PFSK-1 (cell line): Measurements from ENCODE around the gene SLC22A12.

Source experiments
- POLR2AphosphoS5 ChIP-seq: IDR thresholded peaks from 2 replicates; pipeline ENCODE4 v1.6.1; 2012; ENCODE audit warnings: low read depth, mild to moderate bottlenecking, control low read depth, low read length, moderate library complexity
- TF ChIP-seq, protein P1 (sequence below), 2 experiments: IDR thresholded peaks; 2 replicates each; pipeline versions ENCODE4 v1.6.1 to v1.8.0; 2011 to 2012; ENCODE audit warnings: low read depth in 2 of 2, low read length in 2 of 2, control low read depth in 1 of 2, inconsistent platforms in 1 of 2, mild to moderate bottlenecking in 1 of 2, moderate library complexity in 1 of 2; ENCODE audit not compliant: insufficient read depth in 1 of 2

DNA sequence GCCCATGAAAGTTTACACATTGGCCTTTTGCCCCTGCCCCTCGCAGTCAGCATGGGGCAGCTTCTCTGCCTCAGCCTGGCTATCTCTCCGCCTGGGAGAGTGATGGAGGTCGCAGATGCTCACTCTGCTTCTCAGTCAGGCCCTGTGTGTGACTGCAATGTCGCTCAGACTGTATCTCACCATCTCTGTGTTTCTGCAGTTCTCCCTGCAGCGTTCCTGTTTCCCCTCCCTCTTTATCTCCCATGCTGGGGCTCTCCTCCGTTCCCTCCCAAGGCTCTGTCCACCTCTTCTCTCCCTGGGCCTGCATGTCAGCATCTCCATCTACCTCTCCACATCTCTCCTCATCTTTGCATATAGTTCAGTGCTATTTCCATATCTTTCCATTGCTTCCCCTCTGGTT is 38.1 kb downstream of the SLC22A12 start:
- TF ChIP-seq POLR2AphosphoS5 = no peak
- TF ChIP-seq, protein P1, sequence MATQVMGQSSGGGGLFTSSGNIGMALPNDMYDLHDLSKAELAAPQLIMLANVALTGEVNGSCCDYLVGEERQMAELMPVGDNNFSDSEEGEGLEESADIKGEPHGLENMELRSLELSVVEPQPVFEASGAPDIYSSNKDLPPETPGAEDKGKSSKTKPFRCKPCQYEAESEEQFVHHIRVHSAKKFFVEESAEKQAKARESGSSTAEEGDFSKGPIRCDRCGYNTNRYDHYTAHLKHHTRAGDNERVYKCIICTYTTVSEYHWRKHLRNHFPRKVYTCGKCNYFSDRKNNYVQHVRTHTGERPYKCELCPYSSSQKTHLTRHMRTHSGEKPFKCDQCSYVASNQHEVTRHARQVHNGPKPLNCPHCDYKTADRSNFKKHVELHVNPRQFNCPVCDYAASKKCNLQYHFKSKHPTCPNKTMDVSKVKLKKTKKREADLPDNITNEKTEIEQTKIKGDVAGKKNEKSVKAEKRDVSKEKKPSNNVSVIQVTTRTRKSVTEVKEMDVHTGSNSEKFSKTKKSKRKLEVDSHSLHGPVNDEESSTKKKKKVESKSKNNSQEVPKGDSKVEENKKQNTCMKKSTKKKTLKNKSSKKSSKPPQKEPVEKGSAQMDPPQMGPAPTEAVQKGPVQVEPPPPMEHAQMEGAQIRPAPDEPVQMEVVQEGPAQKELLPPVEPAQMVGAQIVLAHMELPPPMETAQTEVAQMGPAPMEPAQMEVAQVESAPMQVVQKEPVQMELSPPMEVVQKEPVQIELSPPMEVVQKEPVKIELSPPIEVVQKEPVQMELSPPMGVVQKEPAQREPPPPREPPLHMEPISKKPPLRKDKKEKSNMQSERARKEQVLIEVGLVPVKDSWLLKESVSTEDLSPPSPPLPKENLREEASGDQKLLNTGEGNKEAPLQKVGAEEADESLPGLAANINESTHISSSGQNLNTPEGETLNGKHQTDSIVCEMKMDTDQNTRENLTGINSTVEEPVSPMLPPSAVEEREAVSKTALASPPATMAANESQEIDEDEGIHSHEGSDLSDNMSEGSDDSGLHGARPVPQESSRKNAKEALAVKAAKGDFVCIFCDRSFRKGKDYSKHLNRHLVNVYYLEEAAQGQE (IDR thresholded peaks at IDR 0.05; ENCODE audit: insufficient read depth in 1 of 2, low read depth in 2 of 2, low read length in 2 of 2) = no peak
